Measurements from ENCODE around the gene ATG9B.

ATG9B gene

GRCh38 chr7:150999001-150999400 is 25.3 kb downstream of the ATG9B start:
- no peaks in the 10 kb centered on the region for H3K4me1 ChIP-seq (ENCODE audit: control insufficient read depth, insufficient read depth, low read length)
- H3K9me3 ChIP-seq (ENCODE audit: control insufficient read depth, insufficient read depth, low read depth, low read length), result no peaks in the 10 kb centered on the region
- ChIA-PET POLR2A (no interaction called here), CTCF (no interaction called here)
- no peak overlapping the region for H3K27ac ChIP-seq (ENCODE audit: extremely low read depth, low read depth, low read length)
- H3K36me3 ChIP-seq (ENCODE audit: control insufficient read depth in 2 of 2, insufficient read depth in 1 of 2, low read length in 2 of 2), result no peaks in the 10 kb centered on the region
- no peak for TF ChIP-seq ZNF585B (tag by site-specific recombination; IDR thresholded peaks at IDR 0.05)
- no peak for TF ChIP-seq BCL11A (tag by site-specific recombination; IDR thresholded peaks at IDR 0.05; ENCODE audit: low read depth)
- TF ChIP-seq, protein P1, sequence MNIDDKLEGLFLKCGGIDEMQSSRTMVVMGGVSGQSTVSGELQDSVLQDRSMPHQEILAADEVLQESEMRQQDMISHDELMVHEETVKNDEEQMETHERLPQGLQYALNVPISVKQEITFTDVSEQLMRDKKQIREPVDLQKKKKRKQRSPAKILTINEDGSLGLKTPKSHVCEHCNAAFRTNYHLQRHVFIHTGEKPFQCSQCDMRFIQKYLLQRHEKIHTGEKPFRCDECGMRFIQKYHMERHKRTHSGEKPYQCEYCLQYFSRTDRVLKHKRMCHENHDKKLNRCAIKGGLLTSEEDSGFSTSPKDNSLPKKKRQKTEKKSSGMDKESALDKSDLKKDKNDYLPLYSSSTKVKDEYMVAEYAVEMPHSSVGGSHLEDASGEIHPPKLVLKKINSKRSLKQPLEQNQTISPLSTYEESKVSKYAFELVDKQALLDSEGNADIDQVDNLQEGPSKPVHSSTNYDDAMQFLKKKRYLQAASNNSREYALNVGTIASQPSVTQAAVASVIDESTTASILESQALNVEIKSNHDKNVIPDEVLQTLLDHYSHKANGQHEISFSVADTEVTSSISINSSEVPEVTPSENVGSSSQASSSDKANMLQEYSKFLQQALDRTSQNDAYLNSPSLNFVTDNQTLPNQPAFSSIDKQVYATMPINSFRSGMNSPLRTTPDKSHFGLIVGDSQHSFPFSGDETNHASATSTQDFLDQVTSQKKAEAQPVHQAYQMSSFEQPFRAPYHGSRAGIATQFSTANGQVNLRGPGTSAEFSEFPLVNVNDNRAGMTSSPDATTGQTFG (tag by site-specific recombination; IDR thresholded peaks at IDR 0.05; ENCODE audit: borderline replicate concordance), result no peak
- no peak for TF ChIP-seq ZBTB17 (tag by site-specific recombination; IDR thresholded peaks at IDR 0.05)
- no peak for TF ChIP-seq ZNF16 (tag by site-specific recombination; IDR thresholded peaks at IDR 0.05; ENCODE audit: low read depth)
- TF ChIP-seq ZNF394 (tag by site-specific recombination; IDR thresholded peaks at IDR 0.05; ENCODE audit: borderline replicate concordance), result no peak
- TF ChIP-seq ZNF398 (tag by site-specific recombination; IDR thresholded peaks at IDR 0.05), result no peak
- TF ChIP-seq IKZF3 (tag by site-specific recombination; IDR thresholded peaks at IDR 0.05), result no peak
- TF ChIP-seq PRDM1 (tag by site-specific recombination; IDR thresholded peaks at IDR 0.05), result no peak
- no peak for TF ChIP-seq ZNF221 (tag by site-specific recombination; IDR thresholded peaks at IDR 0.05; ENCODE audit: borderline replicate concordance)
- no peak for TF ChIP-seq EGR2 (tag by site-specific recombination; IDR thresholded peaks at IDR 0.05; ENCODE audit: low read depth)
- TF ChIP-seq ZNF768 (tag by site-specific recombination; IDR thresholded peaks at IDR 0.05), result no peak
- no peak overlapping the region for H3K4me3 ChIP-seq (ENCODE audit: low read depth, low read length)

- TF ChIP-seq ZNF664 (tag by site-specific recombination; IDR thresholded peaks at IDR 0.05) (no peak), ZNF223 (tag by site-specific recombination; IDR thresholded peaks at IDR 0.05) (no peak), ZNF140 (tag by site-specific recombination; IDR thresholded peaks at IDR 0.05) (no peak), FEZF1 (tag by site-specific recombination; IDR thresholded peaks at IDR 0.05) (no peak), ZNF175 (tag by site-specific recombination; IDR thresholded peaks at IDR 0.05) (no peak), KLF9 (tag by site-specific recombination; IDR thresholded peaks at IDR 0.05; ENCODE audit: low read depth) (no peak)
- TF ChIP-seq, protein P2, sequence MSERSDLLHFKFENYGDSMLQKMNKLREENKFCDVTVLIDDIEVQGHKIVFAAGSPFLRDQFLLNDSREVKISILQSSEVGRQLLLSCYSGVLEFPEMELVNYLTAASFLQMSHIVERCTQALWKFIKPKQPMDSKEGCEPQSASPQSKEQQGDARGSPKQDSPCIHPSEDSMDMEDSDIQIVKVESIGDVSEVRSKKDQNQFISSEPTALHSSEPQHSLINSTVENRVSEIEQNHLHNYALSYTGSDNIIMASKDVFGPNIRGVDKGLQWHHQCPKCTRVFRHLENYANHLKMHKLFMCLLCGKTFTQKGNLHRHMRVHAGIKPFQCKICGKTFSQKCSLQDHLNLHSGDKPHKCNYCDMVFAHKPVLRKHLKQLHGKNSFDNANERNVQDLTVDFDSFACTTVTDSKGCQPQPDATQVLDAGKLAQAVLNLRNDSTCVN (tag by site-specific recombination; optimal IDR thresholded peaks at IDR 0.05), result no peak
- no peak overlapping the region for H3K4me3 ChIP-seq (ENCODE audit: low read depth, low read length)
- H3K36me3 ChIP-seq (ENCODE audit: control insufficient read depth in 2 of 2, insufficient read depth in 1 of 2, low read length in 2 of 2), result no peaks in the 10 kb centered on the region
- no peaks in the 10 kb centered on the region for H3K9me3 ChIP-seq (ENCODE audit: control insufficient read depth, insufficient read depth, low read depth, low read length)
- H3K4me1 ChIP-seq (ENCODE audit: control insufficient read depth, insufficient read depth, low read length), result no peaks in the 10 kb centered on the region
- CTCF ChIA-PET, result interaction anchor here (0.9 kb wide), 1 partner anchor 122 kb away, joined by 3 read pairs; no protein-coding TSS in a partner anchor
- POLR2A ChIA-PET, result no interaction called here
- H3K27ac ChIP-seq (ENCODE audit: extremely low read depth, low read depth, low read length), result no peak overlapping the region
Measured at GRCh38 chr7:150998341-150998740, 26.0 kb downstream of the ATG9B start.

Measured in HEK293 (cell line).